ELF-1 (cell line): ENCODE data around the gene SYNGR3.

ENCODE experiments used
- DNase-seq: peaks from one replicate; pipeline ENCODE4 v3.0.0-alpha.2; 2016; ENCODE audit warnings: low read depth, low spot score

SYNGR3 gene

GRCh38 chr16:1991948-1992703 is 2.4 kb downstream of the SYNGR3 start:
- DNase-seq: peak; percentile 89

GRCh38 chr16:1992704-1993317 is 3.0 kb downstream of the SYNGR3 start:
- no peak for DNase-seq

- no peak for DNase-seq
These were observed 4.0 kb downstream of the SYNGR3 start for GRCh38 chr16:1993731-1994131.

GRCh38 chr16:1997494-1998359 is 8.0 kb downstream of the SYNGR3 start:
- DNase-seq: no peak

- no peak for DNase-seq
These were observed 8.6 kb downstream of the SYNGR3 start for GRCh38 chr16:1998360-1998835.

- no peak for DNase-seq
These were observed 9.4 kb downstream of the SYNGR3 start for GRCh38 chr16:1998852-1999801.

GRCh38 chr16:1999866-2000514 is 10.2 kb downstream of the SYNGR3 start:
- no peak for DNase-seq

- no peak for DNase-seq
These were observed 11.3 kb downstream of the SYNGR3 start for GRCh38 chr16:2001035-2001434.

- no peak for DNase-seq
These were observed 11.9 kb downstream of the SYNGR3 start for GRCh38 chr16:2001456-2002355.

- DNase-seq: no peak
These were observed 12.8 kb downstream of the SYNGR3 start for GRCh38 chr16:2002406-2003230.

- no peak for DNase-seq
These were observed 13.6 kb downstream of the SYNGR3 start for GRCh38 chr16:2003231-2003826.

GRCh38 chr16:2003827-2004641 is 14.3 kb downstream of the SYNGR3 start:
- peak; percentile 98 for DNase-seq

GRCh38 chr16:2004795-2005517 is 15.2 kb downstream of the SYNGR3 start:
- no peak for DNase-seq

GRCh38 chr16:2005646-2006045 is 15.9 kb downstream of the SYNGR3 start:
- DNase-seq: no peak

- no peak for DNase-seq
These were observed 16.5 kb downstream of the SYNGR3 start for GRCh38 chr16:2006317-2006716.

GRCh38 chr16:2007081-2007836 is 17.5 kb downstream of the SYNGR3 start:
- no peak for DNase-seq
